Ascending aorta (tissue), 2 donors: ENCODE data around the gene MAP4. TPM values are rescaled to one million over a fixed set of nuclear protein-coding genes. Genes with fewer than 3 reads are reported as not detected.

Experiments used
- DNase-seq, 2 donors: peaks; one replicate each; pipeline ENCODE4 v3.0.0-alpha.2; 2019; ENCODE audit warnings: low spot score in 2 of 2
- H3K27ac ChIP-seq, 2 donors: fragments of 200-600 bp; sonication (generic); one replicate each; pipeline ENCODE4 v1.5.1; 2016 to 2017; ENCODE audit warnings: mild to moderate bottlenecking in 1 of 2
- H3K27me3 ChIP-seq: fragments of 200-600 bp; sonication (generic); one replicate; pipeline ENCODE4 v1.5.1; 2017
- H3K36me3 ChIP-seq, 2 donors: fragments of 200-600 bp; sonication (generic); one replicate each; pipeline ENCODE4 v1.5.1; 2016
- H3K4me1 ChIP-seq, 2 donors: fragments of 200-600 bp; sonication (generic); one replicate each; pipeline ENCODE4 v1.5.1; 2016 to 2017; ENCODE audit warnings: mild to moderate bottlenecking in 1 of 2
- H3K4me3 ChIP-seq, 2 donors: fragments of 200-600 bp; sonication (generic); one replicate each; pipeline ENCODE4 v1.5.1; 2016 to 2017; ENCODE audit warnings: mild to moderate bottlenecking in 1 of 2
- H3K9me3 ChIP-seq, 2 donors: fragments of 200-600 bp; sonication (generic); one replicate each; pipeline ENCODE4 v1.5.1; 2016
- CTCF ChIP-seq, 3 experiments: fragments of 200-600 bp in 2 of 3; fragments of 450-650 bp in 1 of 3; sonication (generic) in 2 of 3; IDR thresholded peaks; one replicate each; pipeline ENCODE4 v1.5.1; 2016 to 2019; ENCODE audit warnings: antibody characterized with exemption in 3 of 3, mild to moderate bottlenecking in 1 of 3, moderate library complexity in 1 of 3
- intact Hi-C: fragments of 100-400 bp; cut with DNase I; formaldehyde crosslinking; loops from one replicate; pipeline ENCODE4 v1.15.1; 2023
- total RNA-seq: library from RNA; depleted of rRNA; stranded (reverse); fragments of >200 nt; gene quantifications from one replicate; pipeline ENCODE4 v1.1.0, GENCODE V29; 2016

The MAP4 gene
- total RNA-seq, 1 donor from 2014 or later, result 140 TPM

GRCh38 chr3:47976135-47976732 lies 40.0 kb downstream of the MAP4 start:
- Histone ChIP-seq H3K4me1 (peaks cover 3 to 12% of the 10 kb centered on the region in 2 donors), H3K4me3 (no peak overlapping the region), H3K36me3 (peaks cover 0 to 5% of the 10 kb centered on the region in 2 donors), H3K9me3 (no peaks in the 10 kb centered on the region), H3K27me3 (no peaks in the 10 kb centered on the region), H3K27ac (no peak overlapping the region)
- intact Hi-C loops, result no loop called here
- TF ChIP-seq CTCF (IDR thresholded peaks at IDR 0.05), result no peak
- no peak for DNase-seq

GRCh38 chr3:47974974-47975470 lies 41.2 kb downstream of the MAP4 start:
- H3K27ac ChIP-seq, result peak overlapping the region; percentile 3 to 17
- intact Hi-C loops, result no loop called here
- peaks cover 0 to 5% of the 10 kb centered on the region in 2 donors for H3K36me3 ChIP-seq
- no peaks in the 10 kb centered on the region for H3K27me3 ChIP-seq
- TF ChIP-seq CTCF (IDR thresholded peaks at IDR 0.05), result no peak
- H3K4me3 ChIP-seq, result no peak overlapping the region
- H3K4me1 ChIP-seq, result peaks cover 0 to 10% of the 10 kb centered on the region in 2 donors
- DNase-seq, result no peak
- H3K9me3 ChIP-seq, result no peaks in the 10 kb centered on the region

- Histone ChIP-seq H3K4me1 (peaks cover 0 to 10% of the 10 kb centered on the region in 2 donors), H3K27ac (no peak overlapping the region), H3K9me3 (no peaks in the 10 kb centered on the region), H3K36me3 (peaks cover 0 to 1% of the 10 kb centered on the region in 2 donors), H3K27me3 (no peaks in the 10 kb centered on the region), H3K4me3 (no peak overlapping the region)
- no peak for TF ChIP-seq CTCF (IDR thresholded peaks at IDR 0.05)
- no peak for DNase-seq
- intact Hi-C loops, result no loop called here
Measured at GRCh38 chr3:47971081-47971480, 45.1 kb downstream of the MAP4 start.

- Histone ChIP-seq H3K36me3 (no peaks in the 10 kb centered on the region), H3K27me3 (no peaks in the 10 kb centered on the region), H3K4me1 (peaks cover 0 to 8% of the 10 kb centered on the region in 2 donors), H3K27ac (no peak overlapping the region), H3K4me3 (no peak overlapping the region), H3K9me3 (no peaks in the 10 kb centered on the region)
- DNase-seq, result no peak
- intact Hi-C loops, result no loop called here
- no peak for TF ChIP-seq CTCF (IDR thresholded peaks at IDR 0.05)
Measured at GRCh38 chr3:47964740-47965139, 51.5 kb downstream of the MAP4 start.

- H3K4me3 ChIP-seq, result no peak overlapping the region
- no peak for TF ChIP-seq CTCF (IDR thresholded peaks at IDR 0.05)
- no peaks in the 10 kb centered on the region for H3K36me3 ChIP-seq
- no peaks in the 10 kb centered on the region for H3K27me3 ChIP-seq
- DNase-seq, result no peak
- no peak overlapping the region for H3K27ac ChIP-seq
- peaks cover 0 to 8% of the 10 kb centered on the region in 2 donors for H3K4me1 ChIP-seq
- intact Hi-C loops, result no loop called here
- H3K9me3 ChIP-seq, result no peaks in the 10 kb centered on the region
Measured at GRCh38 chr3:47961815-47962606, 54.2 kb downstream of the MAP4 start.
